Thymus (tissue), 11 donors: ENCODE measurements around the gene YY1AP1. TPM values are rescaled to one million over a fixed set of nuclear protein-coding genes. Genes with fewer than 3 reads are reported as not detected.
"Not testable (repeated sequence)": the region's sequence is repeated elsewhere in the genome, so short reads cannot be mapped to it uniquely, and the experiment has no call there.

ENCODE experiments used
- DNase-seq, 9 donors: peaks; one replicate each; pipeline ENCODE4 v3.0.0-alpha.2; 2013; ENCODE audit warnings: low spot score in 9 of 9, low read depth in 6 of 9, missing footprints in 1 of 9
- H3K27ac ChIP-seq, 2 donors: one replicate each; pipeline ENCODE4 v1.5.1; 2013; ENCODE audit warnings: control low read depth in 1 of 2, low read depth in 1 of 2, low read length in 1 of 2, mild to moderate bottlenecking in 1 of 2, moderate library complexity in 1 of 2
- H3K27me3 ChIP-seq, 2 donors: one replicate each; pipeline ENCODE4 v1.5.1; 2013; ENCODE audit warnings: low read length in 1 of 2; ENCODE audit not compliant: control insufficient read depth in 2 of 2, insufficient read depth in 1 of 2
- H3K36me3 ChIP-seq, 2 donors: one replicate each; pipeline ENCODE4 v1.5.1; 2013; ENCODE audit warnings: low read length in 1 of 2, mild to moderate bottlenecking in 1 of 2, moderate library complexity in 1 of 2; ENCODE audit not compliant: control insufficient read depth in 2 of 2, insufficient read depth in 2 of 2
- H3K4me1 ChIP-seq, 2 donors: one replicate each; pipeline ENCODE4 v1.5.1; 2013; ENCODE audit warnings: low read length in 2 of 2; ENCODE audit not compliant: control insufficient read depth in 2 of 2, insufficient read depth in 2 of 2
- H3K4me3 ChIP-seq, 2 donors: one replicate each; pipeline ENCODE4 v1.5.1; 2013; ENCODE audit warnings: low read length in 2 of 2, control low read depth in 1 of 2, mild to moderate bottlenecking in 1 of 2
- H3K9me3 ChIP-seq, 2 donors: one replicate each; pipeline ENCODE4 v1.5.1; 2013; ENCODE audit warnings: low read length in 1 of 2, mild to moderate bottlenecking in 1 of 2; ENCODE audit not compliant: control insufficient read depth in 2 of 2, insufficient read depth in 1 of 2
- WGBS: extraction: QIAGEN DNeasy Blood & Tissue Kit; methylation state at CpG from one replicate; pipeline ENCODE4 v1.1.7; 2013; 5-methylcytosine and 5-hydroxymethylcytosine counted together
- polyA plus RNA-seq: library from polyadenylated mRNA; stranded (reverse); fragments of 200-250 nt; gene quantifications from one replicate; pipeline ENCODE4 v1.2.3, GENCODE V29; 2013
- total RNA-seq: library from RNA; stranded (reverse); fragments of 120-200 nt; gene quantifications from one replicate; pipeline ENCODE4 v1.2.4, GENCODE V29; 2013
- donor health status: healthy.

YY1AP1 gene
- total and polyA plus RNA-seq, 2 donors: 46.0 to 109 TPM

DNA sequence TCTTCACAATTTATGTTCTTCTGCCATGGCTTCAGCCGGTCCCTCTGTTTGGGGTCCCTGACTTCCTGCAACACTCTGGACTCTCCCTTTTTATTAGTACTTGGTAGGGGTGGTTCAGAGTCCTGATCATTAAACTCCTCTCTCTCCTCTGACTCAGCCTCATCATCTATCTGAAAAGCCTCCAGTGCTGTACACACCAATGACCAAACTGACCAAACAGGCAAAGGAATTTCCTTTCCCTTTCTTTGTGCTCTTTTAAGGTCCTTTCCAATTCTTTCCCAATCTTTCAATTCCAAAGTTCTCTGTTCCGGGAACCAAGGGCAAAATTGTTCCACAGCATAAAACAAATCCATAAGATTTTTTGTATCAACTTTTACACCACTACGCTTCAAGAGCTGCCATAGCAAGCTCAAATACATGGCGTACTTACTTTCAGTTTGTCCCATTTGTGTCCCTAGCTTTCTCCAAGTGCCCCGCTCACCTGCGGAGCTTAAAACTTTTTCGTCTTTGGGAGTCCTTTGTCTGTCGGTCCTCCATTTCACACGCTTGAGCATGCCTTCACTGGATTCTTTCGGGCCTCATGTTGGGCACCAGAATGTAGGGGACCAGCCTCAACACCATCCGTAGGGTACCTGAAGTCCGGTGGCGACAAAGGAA lies 9.9 kb upstream of the YY1AP1 start:
- peaks cover 0 to 2% of the 10 kb centered on the region in 2 donors for H3K36me3 ChIP-seq
- 98% methylated on average over 13 of the region's 13 CpGs for WGBS
- no peak overlapping the region for H3K4me3 ChIP-seq
- H3K27me3 ChIP-seq: no peaks in the 10 kb centered on the region
- H3K9me3 ChIP-seq: peaks cover 0 to 5% of the 10 kb centered on the region in 2 donors
- no peak overlapping the region for H3K27ac ChIP-seq
- peaks cover 2 to 4% of the 10 kb centered on the region in 2 donors for H3K4me1 ChIP-seq
- no peak for DNase-seq

GRCh38 chr1:155697616-155698015 lies 9.0 kb upstream of the YY1AP1 start:
- H3K36me3 ChIP-seq, DNase-seq, H3K4me1 ChIP-seq, H3K27ac ChIP-seq, H3K27me3 ChIP-seq, H3K9me3 ChIP-seq, H3K4me3 ChIP-seq: not testable (repeated sequence)
- 96% methylated on average over 11 of the region's 11 CpGs for WGBS

DNA sequence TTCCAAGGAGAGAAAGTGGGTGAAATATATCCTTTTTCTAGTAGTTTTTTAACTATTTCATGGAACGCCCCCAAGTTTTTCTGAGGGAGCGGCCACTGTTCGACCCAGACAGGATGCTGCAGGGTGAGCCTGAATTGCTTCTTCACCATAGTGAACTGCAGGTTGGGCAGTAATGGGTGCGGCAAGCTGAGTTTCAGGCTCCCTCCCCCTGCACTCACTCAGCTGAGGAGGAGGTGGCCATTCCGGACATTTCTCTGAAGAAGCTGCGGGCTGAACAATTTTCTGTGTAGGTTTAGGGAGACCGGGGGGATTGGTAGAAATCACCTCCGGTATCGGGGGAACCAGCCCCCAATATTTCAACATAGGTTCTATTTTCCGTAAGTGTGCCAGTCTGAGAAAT lies 8.5 kb upstream of the YY1AP1 start:
- Histone ChIP-seq H3K27me3 (no peaks in the 10 kb centered on the region), H3K4me1 (peaks cover 2 to 4% of the 10 kb centered on the region in 2 donors), H3K27ac (no peak overlapping the region), H3K4me3 (no peak overlapping the region), H3K9me3 (peaks cover 0 to 5% of the 10 kb centered on the region in 2 donors), H3K36me3 (peaks cover 0 to 6% of the 10 kb centered on the region in 2 donors)
- WGBS: 96% methylated on average over 10 of the region's 10 CpGs
- no peak for DNase-seq

GRCh38 chr1:155696524-155696923 lies 8.0 kb upstream of the YY1AP1 start:
- no peaks in the 10 kb centered on the region for H3K27me3 ChIP-seq
- H3K36me3 ChIP-seq: peaks cover 0 to 11% of the 10 kb centered on the region in 2 donors
- peaks cover 2 to 4% of the 10 kb centered on the region in 2 donors for H3K4me1 ChIP-seq
- H3K27ac ChIP-seq: no peak overlapping the region
- H3K4me3 ChIP-seq: no peak overlapping the region
- no peak for DNase-seq
- H3K9me3 ChIP-seq: peaks cover 0 to 5% of the 10 kb centered on the region in 2 donors

DNA sequence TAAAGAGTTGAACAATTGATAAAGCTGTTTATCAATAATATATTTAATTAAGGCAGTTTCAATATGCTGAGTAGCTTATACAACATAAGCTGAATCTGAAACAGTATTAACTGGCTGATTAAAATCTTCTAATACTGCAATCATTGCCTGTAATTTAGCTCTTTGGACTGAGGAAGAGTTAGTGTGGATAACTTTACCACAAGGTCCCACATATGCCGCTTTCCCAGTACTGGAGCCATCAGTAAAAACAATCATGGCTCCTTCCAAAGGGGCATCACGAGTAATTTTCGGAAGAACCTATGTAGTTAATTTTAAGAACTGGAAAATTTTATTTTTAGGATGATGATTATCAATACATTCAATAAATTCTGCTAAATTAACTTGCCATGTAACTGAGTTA lies 7.0 kb upstream of the YY1AP1 start:
- no peaks in the 10 kb centered on the region for H3K27me3 ChIP-seq
- DNase-seq: no peak
- peaks cover 0 to 17% of the 10 kb centered on the region in 2 donors for H3K36me3 ChIP-seq
- no peak overlapping the region for H3K4me3 ChIP-seq
- over 99% methylated on average over 3 of the region's 3 CpGs for WGBS
- peaks cover 2 to 4% of the 10 kb centered on the region in 2 donors for H3K4me1 ChIP-seq
- peaks cover 0 to 5% of the 10 kb centered on the region in 2 donors for H3K9me3 ChIP-seq
- no peak overlapping the region for H3K27ac ChIP-seq

GRCh38 chr1:155695072-155695471 lies 6.5 kb upstream of the YY1AP1 start:
- Histone ChIP-seq H3K4me1 (peaks cover 5% of the 10 kb centered on the region in 2 donors), H3K27me3 (no peaks in the 10 kb centered on the region), H3K27ac (no peak overlapping the region), H3K9me3 (peaks cover 0 to 5% of the 10 kb centered on the region in 2 donors), H3K4me3 (no peak overlapping the region), H3K36me3 (peaks cover 0 to 17% of the 10 kb centered on the region in 2 donors)
- no peak for DNase-seq
- WGBS: 85% methylated on average over 4 of the region's 4 CpGs

DNA sequence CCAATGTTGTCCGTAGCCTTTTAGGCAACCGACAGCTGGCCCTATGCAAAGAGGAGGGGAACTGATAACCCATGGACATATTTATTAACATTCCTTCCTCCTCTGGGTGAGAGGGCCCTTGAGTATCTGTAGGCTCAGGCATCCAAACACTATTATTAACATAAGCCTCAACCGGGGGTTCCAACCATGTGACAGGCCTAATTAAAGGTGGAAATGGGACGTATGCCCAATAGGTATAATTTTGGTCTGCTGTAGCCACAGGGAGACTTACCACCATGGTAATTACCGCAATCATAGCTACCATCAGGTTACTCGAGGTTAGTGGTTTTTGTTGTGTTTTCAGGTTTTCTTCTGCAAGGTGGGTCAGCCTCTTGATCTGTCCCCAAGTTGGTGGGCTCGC lies 5.6 kb upstream of the YY1AP1 start:
- no peak overlapping the region for H3K27ac ChIP-seq
- H3K27me3 ChIP-seq: no peaks in the 10 kb centered on the region
- WGBS: 92% methylated on average over 7 of the region's 7 CpGs
- peaks cover 6 to 11% of the 10 kb centered on the region in 2 donors for H3K4me1 ChIP-seq
- peaks cover 0 to 17% of the 10 kb centered on the region in 2 donors for H3K36me3 ChIP-seq
- peaks cover 0 to 5% of the 10 kb centered on the region in 2 donors for H3K9me3 ChIP-seq
- DNase-seq: no peak
- H3K4me3 ChIP-seq: no peak overlapping the region

- H3K9me3 ChIP-seq: peaks cover 0 to under 1% of the 10 kb centered on the region in 2 donors
- 95% methylated on average over 8 of the region's 8 CpGs for WGBS
- H3K4me1 ChIP-seq: peaks cover 6 to 11% of the 10 kb centered on the region in 2 donors
- H3K36me3 ChIP-seq: peaks cover 0 to 15% of the 10 kb centered on the region in 2 donors
- peak in 1 of 9 donors; percentile 6 for DNase-seq
- no peak overlapping the region for H3K27ac ChIP-seq
- H3K4me3 ChIP-seq: no peak overlapping the region
- no peaks in the 10 kb centered on the region for H3K27me3 ChIP-seq
Observed at GRCh38 chr1:155691992-155692528, 3.5 kb upstream of the YY1AP1 start.

GRCh38 chr1:155689081-155689607 lies 570 bp upstream of the YY1AP1 start, which contains the start of gene DAP3:
TSS of gene DAP3 (plus strand) at chr1:155689091. CDS start at chr1:155709780, 20,689 bp downstream.
- not testable (repeated sequence) for H3K27me3 ChIP-seq, H3K9me3 ChIP-seq
- WGBS: under 1% methylated on average over 28 of the region's 28 CpGs
- Histone ChIP-seq H3K36me3 (peaks cover 0 to 18% of the 10 kb centered on the region in 2 donors), H3K4me3 (peak within 1 kb of the TSS; percentile 81 to 99), H3K4me1 (peaks cover 6 to 15% of the 10 kb centered on the region in 2 donors), H3K27ac (peak within 1 kb of the TSS; percentile 79 to 94)
- DNase-seq: peak in 1 of 9 donors; percentile 11
